GM18909 (cell line): ENCODE results near the gene OR52B6.
"Not testable (repeated sequence)": the region's sequence is repeated elsewhere in the genome, so short reads cannot be mapped to it uniquely, and the experiment has no call there.

ENCODE experiments used
- ATAC-seq: cut with Tn5 transposase; IDR thresholded peaks from one replicate; pipeline ENCODE4 v1.9.1; 2021; ENCODE audit warnings: mild to moderate bottlenecking; ENCODE audit not compliant: unreplicated experiment, poor library complexity

Gene OR52B6, protein sequence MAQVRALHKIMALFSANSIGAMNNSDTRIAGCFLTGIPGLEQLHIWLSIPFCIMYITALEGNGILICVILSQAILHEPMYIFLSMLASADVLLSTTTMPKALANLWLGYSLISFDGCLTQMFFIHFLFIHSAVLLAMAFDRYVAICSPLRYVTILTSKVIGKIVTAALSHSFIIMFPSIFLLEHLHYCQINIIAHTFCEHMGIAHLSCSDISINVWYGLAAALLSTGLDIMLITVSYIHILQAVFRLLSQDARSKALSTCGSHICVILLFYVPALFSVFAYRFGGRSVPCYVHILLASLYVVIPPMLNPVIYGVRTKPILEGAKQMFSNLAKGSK

DNA sequence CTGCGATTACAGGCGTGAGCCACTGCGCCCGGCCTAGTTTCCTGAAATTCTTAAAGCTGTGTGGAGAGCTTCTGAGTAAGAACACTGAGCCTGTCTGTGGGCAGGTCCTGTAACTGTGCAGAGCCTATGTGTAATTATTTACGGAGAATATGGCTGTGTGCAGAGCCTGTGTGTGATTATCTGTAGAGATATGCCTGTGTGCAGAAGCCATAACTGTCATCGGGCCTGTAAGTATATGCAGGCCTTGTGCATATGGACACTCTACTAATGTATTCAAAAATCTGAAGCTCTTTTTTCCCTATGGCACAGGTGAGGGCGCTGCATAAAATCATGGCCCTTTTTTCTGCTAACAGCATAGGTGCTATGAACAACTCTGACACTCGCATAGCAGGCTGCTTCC lies at the start of gene OR52B6:
OR52B6 (plus strand) TSS at position 301 of the 400 bp plus-strand sequence; CDS start at position 301, 0 bp downstream.
- no peak for ATAC-seq

DNA sequence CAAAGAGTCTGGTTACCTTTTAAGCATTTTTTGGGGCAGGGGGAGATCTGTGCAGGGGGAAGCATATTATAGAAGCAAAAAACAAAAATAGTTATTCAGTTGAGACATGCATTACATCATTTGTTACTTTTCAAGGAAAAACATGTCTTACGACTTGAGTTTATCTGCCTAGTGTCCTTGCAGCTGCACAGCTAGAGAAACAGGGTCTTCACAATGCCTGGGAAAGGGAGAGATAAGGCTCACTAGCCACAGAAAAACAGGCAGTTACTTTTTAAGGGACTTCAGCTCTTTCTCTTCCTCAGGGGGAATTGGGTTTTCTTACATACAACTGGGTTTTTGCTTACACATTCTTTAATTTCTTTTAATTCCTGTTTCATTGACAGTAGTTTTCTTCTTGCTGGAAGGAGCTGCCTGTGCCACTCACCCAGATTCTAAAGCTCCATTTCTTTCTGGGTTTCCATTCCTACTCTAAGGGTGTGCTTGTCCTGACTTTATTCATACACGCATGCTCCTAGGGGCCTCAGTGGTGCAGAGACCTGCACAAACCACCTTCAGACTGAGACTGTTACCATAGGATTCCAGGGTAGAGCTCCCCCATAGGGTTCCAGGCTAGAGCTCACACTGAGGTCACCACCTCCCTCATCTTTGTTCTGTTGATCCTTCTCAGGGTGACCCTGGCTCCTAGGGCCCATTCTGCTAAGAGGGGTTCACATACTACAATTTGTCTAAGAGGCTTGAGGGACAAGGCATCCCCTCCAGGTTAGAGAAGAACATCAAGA lies 49.4 kb upstream of the OR52B6 start:
- ATAC-seq = no peak

DNA sequence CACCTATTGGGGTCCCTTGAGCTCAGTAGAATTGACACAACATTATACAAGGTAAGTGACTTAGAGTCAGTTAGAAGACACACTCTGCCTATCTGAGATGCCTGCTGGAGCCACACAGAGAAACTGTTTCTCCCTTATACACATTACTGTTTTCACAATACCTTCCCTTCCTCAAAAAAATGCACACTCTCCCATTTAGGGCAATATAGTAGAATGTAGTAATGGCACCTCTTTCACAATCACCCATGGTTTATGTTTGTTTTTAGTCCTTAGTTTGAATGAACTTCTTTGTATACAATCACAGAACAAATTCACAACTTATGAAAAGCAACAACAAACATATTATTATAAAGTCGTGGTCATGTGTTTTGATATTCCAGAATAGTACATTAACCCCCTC lies 46.6 kb upstream of the OR52B6 start:
- no peak for ATAC-seq

GRCh38 chr11:5536482-5536881 lies 44.2 kb upstream of the OR52B6 start:
- no peak for ATAC-seq

DNA sequence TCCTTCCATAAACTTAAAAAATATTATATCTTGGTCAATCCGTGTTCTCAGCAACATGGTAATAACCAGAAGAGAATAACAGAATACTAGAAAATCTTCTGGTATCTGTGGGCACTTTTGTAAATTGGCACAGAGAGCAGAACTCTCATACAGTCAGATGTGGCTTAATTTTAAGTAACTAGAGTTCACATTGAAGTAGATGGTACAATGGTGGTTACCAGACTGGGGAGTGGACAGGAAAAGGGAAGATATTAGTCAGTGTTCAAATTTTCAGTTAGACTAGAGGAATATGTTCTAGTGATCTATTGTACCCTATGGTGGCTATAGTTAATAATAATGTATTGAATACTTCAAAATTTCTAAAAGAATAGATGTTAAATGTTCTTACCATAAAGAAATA lies 39.2 kb upstream of the OR52B6 start:
- no peak for ATAC-seq

DNA sequence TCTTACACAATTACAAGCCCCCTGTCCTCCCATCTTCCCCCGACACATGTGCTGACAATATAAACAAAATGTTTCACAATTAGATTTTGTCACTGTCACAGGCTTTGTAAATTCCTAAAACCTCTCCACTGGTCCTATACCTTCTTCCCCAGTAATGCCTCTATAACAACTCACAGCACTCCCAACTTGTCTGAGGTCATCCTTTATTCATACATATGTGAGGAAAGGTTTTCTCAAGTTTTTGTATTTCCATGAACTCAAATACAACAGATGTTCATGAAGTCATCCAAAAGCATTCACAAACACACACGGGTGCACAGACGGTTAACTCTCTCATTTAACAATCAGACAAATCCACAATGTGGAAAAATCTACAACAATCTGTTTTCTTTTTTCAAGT lies 34.2 kb upstream of the OR52B6 start:
- ATAC-seq = no peak

GRCh38 chr11:5547982-5548381 lies 32.7 kb upstream of the OR52B6 start:
- ATAC-seq = peak; percentile 77

DNA sequence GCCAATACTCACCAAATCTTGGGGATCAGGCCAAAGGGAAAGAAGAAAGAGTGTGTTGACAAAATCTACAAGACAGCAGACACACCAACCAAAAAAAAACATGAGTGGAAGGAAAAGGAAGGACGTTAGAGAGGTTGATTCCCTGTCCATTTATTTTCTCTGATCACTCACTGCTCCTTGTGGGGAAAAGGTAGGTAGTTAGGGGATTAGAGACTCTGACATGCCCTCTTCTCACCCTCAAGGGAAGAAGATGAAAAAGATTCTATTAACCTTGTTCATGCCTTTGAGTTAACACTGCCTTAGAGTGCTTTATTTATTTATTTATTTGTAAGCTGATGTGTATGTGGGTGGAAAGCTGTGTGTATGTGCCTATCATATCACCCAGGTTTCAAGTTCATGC lies 32.2 kb upstream of the OR52B6 start, which contains the start of gene OR52H1:
OR52H1 (minus strand) TSS at position 101 of the 400 bp plus-strand sequence. CDS start 3,035 bp downstream, outside the sequence.
- no peak for ATAC-seq

- peak; percentile 71 for ATAC-seq
These were observed 30.1 kb upstream of the OR52B6 start for GRCh38 chr11:5550440-5551095.

DNA sequence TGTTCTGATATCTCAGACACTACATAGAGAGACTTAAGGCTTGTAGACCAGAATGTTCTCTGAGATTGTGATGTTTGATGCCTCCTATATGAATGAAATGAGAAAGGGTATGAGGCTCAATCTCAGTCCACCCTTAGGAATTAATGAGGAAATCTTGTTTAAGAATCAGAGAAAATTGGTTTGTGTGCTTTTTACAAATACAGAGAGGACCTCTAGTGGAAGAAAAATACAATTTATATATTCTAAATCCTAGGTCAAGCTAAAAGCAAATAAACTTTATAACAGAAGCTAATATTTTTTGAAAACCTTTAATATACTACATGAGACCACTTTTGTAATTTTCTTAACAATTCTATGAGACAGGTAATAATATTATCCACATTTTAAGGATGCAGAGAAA lies 27.3 kb upstream of the OR52B6 start:
- no peak for ATAC-seq

GRCh38 chr11:5556596-5557188 lies 24.0 kb upstream of the OR52B6 start:
- no peak for ATAC-seq

- ATAC-seq = no peak
These were observed 22.9 kb upstream of the OR52B6 start for GRCh38 chr11:5557751-5558150.

GRCh38 chr11:5564259-5565019 lies 16.2 kb upstream of the OR52B6 start:
- no peak for ATAC-seq

- ATAC-seq = no peak
These were observed 6.0 kb upstream of the OR52B6 start for GRCh38 chr11:5574654-5575053.

DNA sequence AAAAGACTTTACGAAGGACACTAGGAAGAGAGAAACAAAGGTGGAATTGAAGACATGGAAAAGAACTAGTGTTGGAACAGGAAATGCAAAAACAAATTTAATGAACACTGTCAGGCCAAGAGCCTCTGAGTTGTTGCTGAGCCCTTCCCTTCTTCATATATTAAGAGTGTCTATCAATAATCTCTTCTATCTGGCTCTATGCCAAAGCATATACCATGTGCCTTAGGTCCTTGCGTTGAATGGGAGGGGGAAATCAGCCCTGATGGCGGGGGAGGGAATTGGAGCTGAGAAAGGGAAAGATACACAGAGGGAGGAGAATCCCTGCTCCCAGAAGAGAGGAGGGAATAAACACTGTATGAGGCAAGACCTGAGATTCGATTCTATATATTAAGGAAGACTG lies 5.5 kb upstream of the OR52B6 start:
- no peak for ATAC-seq

DNA sequence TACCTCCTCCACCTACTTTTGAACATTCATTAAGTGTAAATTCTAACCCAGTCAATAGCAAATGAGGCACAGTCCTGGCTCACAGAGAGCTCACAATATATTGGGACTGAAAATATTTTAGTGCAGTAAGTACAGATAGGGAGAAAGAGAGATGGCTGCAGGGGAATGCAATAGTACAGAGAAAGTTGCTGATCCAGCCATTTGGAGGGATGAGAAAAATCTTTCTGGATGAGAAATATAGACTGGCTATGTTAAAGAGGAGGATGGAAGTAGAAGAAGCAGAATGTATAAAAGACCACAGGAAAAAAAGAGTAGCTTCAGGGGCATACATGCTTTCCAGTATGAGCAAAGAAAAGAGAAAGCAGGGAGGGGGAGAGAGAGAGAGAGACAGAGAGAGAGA lies 3.6 kb upstream of the OR52B6 start:
- ATAC-seq = no peak

GRCh38 chr11:5581014-5581413 lies 337 bp downstream of the OR52B6 start:
- ATAC-seq = no peak

DNA sequence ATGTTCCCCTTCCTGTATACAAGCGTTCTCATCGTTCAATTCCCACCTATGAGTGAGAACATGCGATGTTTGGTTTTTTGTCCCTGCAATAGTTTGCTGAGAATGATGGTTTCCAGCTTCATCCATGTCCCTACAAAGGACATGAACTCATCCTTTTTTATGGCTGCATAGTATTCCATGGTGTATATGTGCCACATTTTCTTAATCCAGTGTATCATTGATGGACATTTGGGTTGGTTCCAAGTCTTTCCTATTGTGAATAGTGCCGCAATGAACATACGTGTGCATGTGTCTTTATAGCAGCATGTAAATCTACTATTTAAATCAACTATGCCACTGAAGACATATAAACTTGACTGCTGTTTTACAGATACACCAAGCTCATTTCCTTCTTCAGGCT lies 3.8 kb downstream of the OR52B6 start:
- not testable (repeated sequence) for ATAC-seq

GRCh38 chr11:5589906-5590305 lies 9.2 kb downstream of the OR52B6 start:
- ATAC-seq = not testable (repeated sequence)

GRCh38 chr11:5591613-5592012 lies 10.9 kb downstream of the OR52B6 start:
- ATAC-seq = no peak
